ENCODE measurements around the gene TGFBR1.

TGFBR1 gene

DNA sequence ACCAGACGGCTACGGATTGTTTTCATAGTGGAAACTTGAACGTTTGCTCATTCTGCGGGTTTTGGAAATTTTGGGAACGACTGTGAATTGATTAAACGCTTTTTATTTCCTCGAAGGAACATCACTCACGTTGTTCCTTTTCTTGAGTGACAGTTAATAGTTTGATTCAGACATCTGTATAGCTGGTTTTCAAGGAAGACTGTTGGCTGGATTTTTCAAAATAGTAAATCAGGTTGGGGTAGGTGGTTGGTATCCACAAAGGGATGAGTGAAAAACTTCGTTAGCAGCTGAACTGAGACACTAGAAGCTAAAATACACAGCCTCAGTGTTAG lies 1.1 kb downstream of the TGFBR1 start:
- H3K4me1 ChIP-seq (ENCODE audit: control insufficient read depth, insufficient read depth, low read length) = peaks cover 24% of the 10 kb centered on the region
- no peaks in the 10 kb centered on the region for H3K9me3 ChIP-seq (ENCODE audit: control insufficient read depth, low read length)
- H3K27me3 ChIP-seq (ENCODE audit: control insufficient read depth, insufficient read depth, low read length, poor library complexity, severe bottlenecking) = peaks cover 5% of the 10 kb centered on the region
- no peaks in the 10 kb centered on the region for H3K36me3 ChIP-seq (ENCODE audit: control insufficient read depth, insufficient read depth, low read length)
- 4 to 6% methylated on average over 9 of the region's 9 CpGs for WGBS, 2 experiments
- peak overlapping the region; percentile 67 for H3K27ac ChIP-seq (ENCODE audit: insufficient read depth, low read depth, low read length, poor library complexity, severe bottlenecking)
- peak overlapping the region; percentile 75 for H3K4me3 ChIP-seq (ENCODE audit: insufficient read depth, low read depth, low read length)

DNA sequence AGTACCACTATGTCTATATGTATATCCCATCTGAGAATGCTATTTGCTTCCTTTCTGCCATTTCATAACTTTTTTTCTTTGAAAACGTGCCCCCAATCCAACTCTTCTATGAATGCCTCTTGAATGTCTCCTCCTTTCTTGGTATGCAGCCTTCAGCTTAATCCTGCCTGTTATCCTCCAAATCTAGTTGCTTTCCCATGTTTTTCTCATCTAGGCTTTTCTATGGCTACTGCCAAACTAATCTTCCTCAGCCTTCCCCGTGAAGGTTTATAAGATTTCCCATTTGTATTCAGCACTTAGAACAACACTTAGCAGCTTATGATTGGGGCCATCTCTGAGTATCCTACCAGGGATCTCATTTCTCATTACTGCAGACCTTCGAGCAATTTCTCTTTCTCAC lies 2.5 kb downstream of the TGFBR1 start:
- peaks cover 5% of the 10 kb centered on the region for H3K27me3 ChIP-seq (ENCODE audit: control insufficient read depth, insufficient read depth, low read length, poor library complexity, severe bottlenecking)
- H3K36me3 ChIP-seq (ENCODE audit: control insufficient read depth, insufficient read depth, low read length) = no peaks in the 10 kb centered on the region
- H3K9me3 ChIP-seq (ENCODE audit: control insufficient read depth, low read length) = no peaks in the 10 kb centered on the region
- peaks cover 34% of the 10 kb centered on the region for H3K4me1 ChIP-seq (ENCODE audit: control insufficient read depth, insufficient read depth, low read length)
- H3K4me3 ChIP-seq (ENCODE audit: insufficient read depth, low read depth, low read length) = no peak overlapping the region
- H3K27ac ChIP-seq (ENCODE audit: insufficient read depth, low read depth, low read length, poor library complexity, severe bottlenecking) = no peak overlapping the region
- WGBS, 2 experiments = 67 to 74% methylated on average over 3 of the region's 3 CpGs

DNA sequence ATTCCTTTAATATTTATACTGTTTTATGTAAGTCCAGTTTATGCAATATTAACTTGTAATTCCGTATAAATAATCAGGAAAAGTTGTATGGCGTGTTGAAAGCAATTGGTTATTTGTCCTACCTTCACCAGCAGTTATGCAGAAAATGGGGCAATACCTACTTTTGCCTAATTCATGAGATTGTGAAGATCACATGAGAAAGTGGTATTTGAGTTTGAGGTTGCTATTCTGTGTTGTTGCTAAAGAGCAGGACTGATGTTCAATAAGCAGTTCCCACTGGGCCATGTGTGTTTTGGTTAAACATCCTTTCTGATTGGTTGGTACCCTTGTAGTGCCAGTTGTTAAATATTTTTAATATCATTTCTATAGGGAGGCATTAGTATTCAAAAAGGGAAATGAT lies 3.2 kb downstream of the TGFBR1 start:
- Histone ChIP-seq H3K9me3 (ENCODE audit: control insufficient read depth, low read length) (no peaks in the 10 kb centered on the region), H3K36me3 (ENCODE audit: control insufficient read depth, insufficient read depth, low read length) (no peaks in the 10 kb centered on the region), H3K4me1 (ENCODE audit: control insufficient read depth, insufficient read depth, low read length) (peaks cover 39% of the 10 kb centered on the region), H3K27me3 (ENCODE audit: control insufficient read depth, insufficient read depth, low read length, poor library complexity, severe bottlenecking) (peaks cover 5% of the 10 kb centered on the region), H3K4me3 (ENCODE audit: insufficient read depth, low read depth, low read length) (no peak overlapping the region), H3K27ac (ENCODE audit: insufficient read depth, low read depth, low read length, poor library complexity, severe bottlenecking) (no peak overlapping the region)
- WGBS, 2 experiments = 92 to 97% methylated on average over 2 of the region's 2 CpGs

DNA sequence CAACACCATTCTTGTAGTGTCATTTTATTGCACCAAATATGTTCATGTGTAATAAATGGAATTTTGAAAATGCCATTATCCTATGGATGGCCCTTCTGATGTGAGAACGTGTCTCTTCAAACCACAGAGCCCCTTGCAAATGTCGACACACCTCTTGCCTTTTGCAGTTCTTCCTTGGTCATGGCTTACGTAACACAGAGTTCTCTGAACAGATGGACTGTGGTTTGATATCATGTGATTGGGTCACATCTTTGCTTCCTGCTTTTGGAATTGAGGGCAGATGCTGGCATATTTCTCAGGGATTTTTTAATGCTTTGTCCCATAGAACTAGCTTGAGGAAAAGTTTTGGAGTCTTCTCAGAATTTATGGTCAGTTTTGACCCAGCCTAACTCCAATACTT lies 4.6 kb downstream of the TGFBR1 start:
- H3K27ac ChIP-seq (ENCODE audit: insufficient read depth, low read depth, low read length, poor library complexity, severe bottlenecking) = no peak overlapping the region
- 93 to 96% methylated on average over 3 of the region's 3 CpGs for WGBS, 2 experiments

DNA sequence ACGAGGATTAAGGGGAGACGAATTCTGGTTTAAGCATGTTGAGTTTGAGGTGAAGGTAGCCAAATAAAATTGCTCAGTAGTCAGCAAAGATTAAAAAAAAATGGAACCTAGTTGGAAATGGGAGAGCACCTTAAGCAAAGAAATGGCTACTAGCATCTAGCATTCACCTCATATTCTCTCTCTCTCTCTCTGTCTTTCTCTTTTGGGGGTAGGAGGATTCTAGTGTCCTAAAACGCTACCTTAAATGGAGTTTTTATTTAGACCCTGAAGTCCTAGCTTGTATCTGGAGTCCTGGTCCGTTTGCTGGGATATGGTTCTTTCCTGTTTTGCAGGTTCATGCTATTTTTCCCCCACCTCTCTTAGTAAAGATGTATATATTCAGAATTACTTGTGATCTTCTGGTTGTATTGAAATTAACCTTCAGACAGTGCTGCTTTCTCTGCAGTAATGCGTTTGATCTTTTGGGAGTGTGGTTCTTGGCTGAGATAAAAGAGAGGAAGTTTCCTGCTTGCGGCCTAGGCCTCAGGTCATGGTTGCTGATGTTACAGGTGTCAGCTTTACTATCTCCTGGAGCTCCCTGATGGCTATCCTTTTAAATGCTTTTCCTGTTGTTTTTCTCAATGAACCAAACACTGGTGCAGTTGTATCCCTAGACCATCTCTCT lies 8.0 kb downstream of the TGFBR1 start:
- Histone ChIP-seq H3K4me3 (ENCODE audit: insufficient read depth, low read depth, low read length) (no peak overlapping the region), H3K27ac (ENCODE audit: insufficient read depth, low read depth, low read length, poor library complexity, severe bottlenecking) (no peak overlapping the region), H3K27me3 (ENCODE audit: control insufficient read depth, insufficient read depth, low read length, poor library complexity, severe bottlenecking) (no peaks in the 10 kb centered on the region), H3K4me1 (ENCODE audit: control insufficient read depth, insufficient read depth, low read length) (peaks cover 29% of the 10 kb centered on the region), H3K9me3 (ENCODE audit: control insufficient read depth, low read length) (no peaks in the 10 kb centered on the region), H3K36me3 (ENCODE audit: control insufficient read depth, insufficient read depth, low read length) (no peaks in the 10 kb centered on the region)
- 75 to 76% methylated on average over 6 of the region's 6 CpGs for WGBS, 2 experiments

More for the DNA sequence above, 4.6 kb downstream of the TGFBR1 start:
- Histone ChIP-seq H3K27me3 (ENCODE audit: control insufficient read depth, insufficient read depth, low read length, poor library complexity, severe bottlenecking) (no peaks in the 10 kb centered on the region), H3K36me3 (ENCODE audit: control insufficient read depth, insufficient read depth, low read length) (no peaks in the 10 kb centered on the region), H3K4me3 (ENCODE audit: insufficient read depth, low read depth, low read length) (no peak overlapping the region), H3K4me1 (ENCODE audit: control insufficient read depth, insufficient read depth, low read length) (peaks cover 35% of the 10 kb centered on the region), H3K9me3 (ENCODE audit: control insufficient read depth, low read length) (no peaks in the 10 kb centered on the region)

DNA sequence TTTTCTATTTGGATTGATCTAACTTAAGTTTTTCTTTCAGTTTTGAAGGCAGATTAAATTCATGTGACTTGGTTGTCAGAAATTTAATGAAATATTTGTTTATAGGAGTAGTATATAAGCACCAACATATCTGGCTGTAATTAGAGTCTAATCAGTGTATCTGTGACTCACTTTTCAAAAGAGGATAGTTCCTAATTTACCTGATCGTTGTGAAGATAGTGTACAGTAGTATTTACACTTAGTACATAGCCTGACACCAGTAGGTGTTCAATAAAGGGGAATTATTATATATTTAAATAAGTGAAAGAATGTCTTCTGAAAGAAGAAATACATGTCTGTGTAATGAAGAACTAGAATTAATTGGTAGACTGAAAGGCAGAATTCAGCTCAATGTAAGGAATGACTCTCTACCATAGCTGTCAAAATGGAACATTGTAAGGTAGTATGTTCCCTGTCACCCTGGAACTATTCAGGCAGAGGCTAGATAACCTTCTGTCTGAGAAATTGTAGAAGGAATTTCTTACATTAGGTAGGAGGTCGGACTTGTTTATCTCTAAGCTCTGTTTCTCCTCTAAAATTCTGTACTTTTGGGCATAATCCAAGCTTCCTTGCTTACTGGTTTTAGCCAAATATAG lies 8.6 kb downstream of the TGFBR1 start:
- Histone ChIP-seq H3K36me3 (ENCODE audit: control insufficient read depth, insufficient read depth, low read length) (no peaks in the 10 kb centered on the region), H3K9me3 (ENCODE audit: control insufficient read depth, low read length) (no peaks in the 10 kb centered on the region), H3K27ac (ENCODE audit: insufficient read depth, low read depth, low read length, poor library complexity, severe bottlenecking) (no peak overlapping the region), H3K4me3 (ENCODE audit: insufficient read depth, low read depth, low read length) (no peak overlapping the region), H3K4me1 (ENCODE audit: control insufficient read depth, insufficient read depth, low read length) (peaks cover 26% of the 10 kb centered on the region), H3K27me3 (ENCODE audit: control insufficient read depth, insufficient read depth, low read length, poor library complexity, severe bottlenecking) (no peaks in the 10 kb centered on the region)
- WGBS, 2 experiments = 92 to 100% methylated on average over 1 to 2 of the region's 2 CpGs

DNA sequence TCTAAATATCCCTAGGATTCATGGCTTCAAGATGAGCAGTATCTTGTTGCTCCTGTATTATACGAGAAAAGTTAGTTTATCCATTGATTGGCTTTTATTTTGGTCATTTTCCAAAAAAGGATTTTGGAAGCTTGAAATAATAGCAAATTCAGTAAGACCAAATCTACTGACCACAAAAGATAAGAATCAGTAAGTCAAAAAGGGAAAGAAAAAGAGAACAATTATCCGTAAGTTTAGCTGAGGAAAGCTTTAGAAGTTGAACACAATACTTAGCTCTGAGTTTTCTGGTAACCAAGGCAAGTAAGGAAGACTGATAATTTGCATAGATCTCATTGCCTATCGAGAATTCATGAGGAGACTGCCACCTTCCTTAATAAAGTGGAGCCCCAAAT lies 9.1 kb downstream of the TGFBR1 start:
- no peak overlapping the region for H3K27ac ChIP-seq (ENCODE audit: insufficient read depth, low read depth, low read length, poor library complexity, severe bottlenecking)
- no peak overlapping the region for H3K4me3 ChIP-seq (ENCODE audit: insufficient read depth, low read depth, low read length)
- H3K27me3 ChIP-seq (ENCODE audit: control insufficient read depth, insufficient read depth, low read length, poor library complexity, severe bottlenecking) = no peaks in the 10 kb centered on the region
- no peaks in the 10 kb centered on the region for H3K9me3 ChIP-seq (ENCODE audit: control insufficient read depth, low read length)
- no peaks in the 10 kb centered on the region for H3K36me3 ChIP-seq (ENCODE audit: control insufficient read depth, insufficient read depth, low read length)
- H3K4me1 ChIP-seq (ENCODE audit: control insufficient read depth, insufficient read depth, low read length) = peaks cover 26% of the 10 kb centered on the region
- WGBS, 2 experiments = 93 to 95% methylated on average over 3 of the region's 3 CpGs

DNA sequence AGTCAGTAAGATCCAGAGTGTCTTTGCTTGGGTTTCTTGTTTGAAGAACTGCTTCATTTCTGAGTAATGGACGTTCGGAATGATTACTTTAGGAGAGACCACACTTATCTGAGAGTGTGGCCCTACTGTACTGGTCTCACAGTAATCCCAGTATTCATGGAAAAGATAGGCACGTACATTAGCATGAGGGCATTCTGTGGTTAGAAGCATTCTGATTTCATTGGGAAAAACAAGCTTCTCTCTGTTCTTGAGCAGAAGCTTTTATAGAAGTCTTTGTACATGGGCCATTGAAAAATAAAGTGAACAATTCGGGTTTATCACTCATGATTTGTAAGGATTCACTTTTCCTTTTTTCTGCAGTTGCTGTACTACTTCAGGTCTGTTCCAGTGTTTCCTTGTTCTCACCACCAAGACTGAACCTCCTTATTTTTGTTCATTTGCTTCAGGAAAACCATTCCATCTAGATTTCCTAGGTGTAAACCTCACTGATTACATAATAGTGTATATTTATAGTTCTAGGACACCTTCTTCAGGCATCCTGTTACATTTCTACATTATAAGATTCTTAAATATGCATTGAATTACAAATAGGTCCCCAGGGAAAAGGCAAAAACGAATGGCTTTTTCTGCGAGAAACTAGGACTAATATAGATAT lies 10.1 kb downstream of the TGFBR1 start:
- Histone ChIP-seq H3K4me1 (ENCODE audit: control insufficient read depth, insufficient read depth, low read length) (peaks cover 26% of the 10 kb centered on the region), H3K27me3 (ENCODE audit: control insufficient read depth, insufficient read depth, low read length, poor library complexity, severe bottlenecking) (no peaks in the 10 kb centered on the region), H3K9me3 (ENCODE audit: control insufficient read depth, low read length) (no peaks in the 10 kb centered on the region), H3K4me3 (ENCODE audit: insufficient read depth, low read depth, low read length) (no peak overlapping the region), H3K27ac (ENCODE audit: insufficient read depth, low read depth, low read length, poor library complexity, severe bottlenecking) (no peak overlapping the region), H3K36me3 (ENCODE audit: control insufficient read depth, insufficient read depth, low read length) (no peaks in the 10 kb centered on the region)
- 91 to 95% methylated on average over 6 of the region's 6 CpGs for WGBS, 2 experiments

DNA sequence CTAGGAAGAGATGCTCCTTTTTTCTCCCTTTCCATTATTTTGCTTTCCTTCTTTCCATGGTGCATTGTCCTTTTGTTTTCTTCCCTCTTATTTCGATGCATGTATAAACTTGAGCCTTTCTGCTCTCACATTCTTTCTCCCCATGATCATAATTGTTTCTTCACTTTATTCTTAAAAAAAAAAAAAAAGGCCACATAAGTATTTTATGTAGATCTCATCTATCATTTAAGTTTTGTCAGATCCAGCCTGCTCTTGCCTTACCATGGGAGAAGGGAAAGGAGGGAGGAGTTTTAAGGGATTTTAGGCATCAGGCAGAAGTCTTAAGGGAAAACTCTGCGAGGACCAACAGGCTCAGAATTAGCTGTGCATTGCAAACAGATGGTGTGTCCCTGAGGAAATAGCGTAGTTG lies 11.1 kb downstream of the TGFBR1 start:
- Histone ChIP-seq H3K9me3 (ENCODE audit: control insufficient read depth, low read length) (no peaks in the 10 kb centered on the region), H3K27me3 (ENCODE audit: control insufficient read depth, insufficient read depth, low read length, poor library complexity, severe bottlenecking) (no peaks in the 10 kb centered on the region), H3K4me1 (ENCODE audit: control insufficient read depth, insufficient read depth, low read length) (peaks cover 26% of the 10 kb centered on the region), H3K36me3 (ENCODE audit: control insufficient read depth, insufficient read depth, low read length) (no peaks in the 10 kb centered on the region), H3K4me3 (ENCODE audit: insufficient read depth, low read depth, low read length) (no peak overlapping the region), H3K27ac (ENCODE audit: insufficient read depth, low read depth, low read length, poor library complexity, severe bottlenecking) (no peak overlapping the region)
- 71 to 79% methylated on average over 3 of the region's 3 CpGs for WGBS, 2 experiments

DNA sequence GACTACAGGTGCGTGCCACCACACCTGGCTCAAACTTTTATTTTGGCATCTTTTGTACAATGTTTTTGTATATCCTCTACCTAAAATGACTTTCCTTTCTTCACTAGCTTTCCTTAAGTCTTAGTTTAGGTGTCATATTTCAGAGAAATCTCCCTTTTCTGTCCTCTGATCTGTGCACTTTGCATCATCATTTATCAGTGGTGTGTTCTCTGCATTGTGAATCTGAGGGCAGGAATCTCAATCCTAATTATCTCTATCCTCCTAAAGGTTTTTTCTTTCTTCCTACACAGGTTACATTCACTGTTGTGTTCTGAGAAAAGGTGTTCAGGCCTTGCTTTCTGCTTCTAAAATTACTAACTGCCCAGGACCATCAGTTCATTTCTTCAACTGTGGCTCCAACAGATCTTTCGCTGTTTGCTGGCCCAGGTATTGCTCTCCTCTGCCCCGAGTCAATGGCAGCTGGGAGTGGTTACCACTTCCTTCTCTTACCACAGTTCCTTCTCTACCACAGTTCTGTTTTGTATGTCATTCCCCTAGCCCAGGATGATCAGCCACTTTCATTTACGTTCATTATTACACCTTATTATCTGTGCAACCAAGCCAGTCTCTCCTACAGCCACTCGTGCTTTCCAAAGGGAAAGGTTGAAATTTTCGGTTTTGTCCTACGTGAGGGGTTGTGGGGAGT lies 14.0 kb downstream of the TGFBR1 start:
- WGBS, 2 experiments = 94 to 96% methylated on average over 5 to 7 of the region's 7 CpGs
- no peaks in the 10 kb centered on the region for H3K27me3 ChIP-seq (ENCODE audit: control insufficient read depth, insufficient read depth, low read length, poor library complexity, severe bottlenecking)
- H3K27ac ChIP-seq (ENCODE audit: insufficient read depth, low read depth, low read length, poor library complexity, severe bottlenecking) = no peak overlapping the region
- no peaks in the 10 kb centered on the region for H3K36me3 ChIP-seq (ENCODE audit: control insufficient read depth, insufficient read depth, low read length)
- H3K9me3 ChIP-seq (ENCODE audit: control insufficient read depth, low read length) = no peaks in the 10 kb centered on the region
- peaks cover 9% of the 10 kb centered on the region for H3K4me1 ChIP-seq (ENCODE audit: control insufficient read depth, insufficient read depth, low read length)
- H3K4me3 ChIP-seq (ENCODE audit: insufficient read depth, low read depth, low read length) = no peak overlapping the region
